GM19372 (cell line): ENCODE data around the gene NBAS.

Source experiments
- ATAC-seq: cut with Tn5 transposase; IDR thresholded peaks from one replicate; pipeline ENCODE4 v1.9.1; 2021; ENCODE audit warnings: mild to moderate bottlenecking, low read depth, moderate library complexity; ENCODE audit not compliant: unreplicated experiment

The NBAS gene

DNA sequence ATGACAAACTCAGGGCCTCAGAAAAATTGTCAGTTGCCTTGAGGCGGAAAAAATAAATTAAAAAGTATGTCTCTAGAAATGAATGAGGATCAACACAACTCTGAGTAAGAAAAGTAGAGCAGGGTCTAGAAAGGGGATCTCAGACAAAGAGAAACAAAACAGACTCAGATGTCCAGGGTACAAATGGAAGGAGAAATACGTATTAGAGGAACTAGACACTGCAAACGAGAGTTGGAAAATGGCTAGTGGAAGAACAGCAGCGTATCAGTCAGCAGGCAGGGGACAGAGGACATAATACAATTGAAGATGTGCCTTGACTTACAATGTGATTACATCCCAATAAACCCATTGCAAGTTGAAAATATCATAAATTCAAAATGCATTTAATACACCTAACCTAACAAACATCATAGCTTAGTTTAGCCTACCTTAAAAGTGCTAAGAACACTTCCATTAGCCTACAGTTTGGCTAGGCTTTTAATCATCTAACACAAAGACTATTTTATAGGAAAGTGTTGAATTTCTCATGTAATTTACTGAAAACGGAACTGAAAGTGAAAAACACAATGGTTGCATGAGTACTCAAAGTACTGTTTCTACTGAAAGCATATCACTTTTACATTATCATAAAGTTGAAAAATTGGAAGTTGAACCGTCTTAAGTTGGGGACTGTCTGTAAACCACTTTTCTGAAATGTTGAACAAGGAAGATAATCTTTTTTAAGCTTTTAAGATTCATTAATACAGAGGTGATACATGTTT is 182.8 kb downstream of the NBAS start:
- ATAC-seq: no peak

DNA sequence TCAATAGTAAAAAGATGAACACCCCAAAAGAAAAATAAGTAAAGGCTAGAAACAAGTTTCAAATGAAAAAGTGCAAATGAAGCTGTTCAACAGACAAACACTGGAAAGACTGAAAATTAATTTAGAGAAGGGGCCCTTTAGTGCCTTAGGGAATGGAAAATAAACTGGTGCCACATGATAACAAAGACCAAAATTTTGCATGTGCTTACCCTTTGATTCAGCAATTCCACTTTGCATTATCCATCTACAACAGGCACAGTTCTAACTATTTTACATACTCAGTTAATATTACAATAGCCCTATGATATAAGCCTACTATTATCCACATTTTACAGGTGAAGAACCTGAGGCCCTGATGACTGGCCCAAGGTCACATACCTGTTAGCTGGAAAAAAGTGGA is 183.9 kb downstream of the NBAS start:
- no peak for ATAC-seq

DNA sequence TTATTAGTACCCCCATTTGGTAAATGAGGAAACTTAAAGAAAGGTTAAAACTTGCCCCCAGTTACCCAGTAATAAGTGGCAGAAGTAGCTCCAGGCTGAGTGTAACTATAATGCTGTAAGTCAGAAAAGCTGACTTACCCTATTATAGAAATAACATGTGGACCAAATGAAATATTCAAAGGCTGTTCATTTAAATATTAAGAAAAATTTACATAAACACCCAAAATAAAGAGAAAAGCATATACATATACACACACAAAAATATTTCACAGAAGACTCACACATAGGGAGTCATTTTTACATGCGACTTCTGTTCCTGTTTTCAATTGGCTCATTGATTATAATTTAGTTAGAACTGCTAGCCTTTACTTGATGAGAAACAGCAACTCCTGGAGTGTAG is 189.1 kb downstream of the NBAS start:
- ATAC-seq: no peak

DNA sequence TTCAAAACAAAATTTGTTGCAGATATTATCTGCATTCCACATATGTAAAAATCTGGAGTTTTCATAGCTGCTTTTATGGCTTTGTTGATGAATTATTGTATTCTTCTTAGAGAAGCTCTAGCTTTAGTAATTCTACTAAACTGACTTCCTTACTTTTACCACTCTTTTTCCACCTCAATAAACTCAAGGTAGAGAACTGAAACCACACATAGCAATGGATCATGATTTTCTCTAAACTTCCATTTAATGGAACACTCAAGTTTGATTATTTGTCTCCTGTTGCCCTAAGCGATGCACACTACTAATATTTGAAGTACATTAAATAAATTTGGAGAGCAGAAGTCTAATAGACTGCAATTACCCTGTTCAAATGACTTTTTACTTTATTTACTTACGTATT is 192.0 kb downstream of the NBAS start:
- ATAC-seq: no peak

DNA sequence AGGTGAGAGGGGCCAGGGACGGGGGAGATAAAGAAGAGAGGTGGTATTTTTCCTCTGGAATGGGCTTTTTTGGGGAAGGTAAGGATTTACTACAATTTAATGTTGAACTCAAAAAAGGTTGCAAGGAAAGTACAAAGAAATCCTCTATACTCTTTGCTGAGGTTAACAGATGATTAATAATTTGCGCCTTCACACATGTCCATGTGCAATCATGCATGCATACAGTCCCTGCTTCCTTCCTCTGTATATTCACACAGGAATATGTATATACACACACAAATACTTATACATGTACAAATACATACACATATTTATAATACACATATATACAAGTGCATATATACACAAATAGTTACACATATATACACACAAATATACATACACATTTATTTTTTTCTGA is 193.4 kb downstream of the NBAS start:
- ATAC-seq: no peak

DNA sequence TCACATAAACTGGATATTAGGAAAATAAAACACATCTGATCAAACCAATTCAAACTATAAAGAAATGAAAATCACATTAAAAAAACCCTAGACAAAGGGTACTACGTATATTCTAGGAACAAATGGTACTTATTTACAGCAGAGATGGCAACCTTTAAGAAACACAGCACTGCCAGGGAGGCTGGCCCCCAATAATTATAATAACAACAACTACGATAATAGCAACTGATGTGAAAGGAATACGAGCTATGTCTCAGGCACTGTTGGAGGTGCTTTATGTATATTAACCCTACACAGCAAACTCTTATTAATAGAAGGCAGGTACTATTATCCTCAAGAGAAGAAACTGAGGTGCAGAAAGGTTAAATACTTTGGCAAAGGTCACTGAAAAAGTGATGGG is 193.9 kb downstream of the NBAS start:
- no peak for ATAC-seq

DNA sequence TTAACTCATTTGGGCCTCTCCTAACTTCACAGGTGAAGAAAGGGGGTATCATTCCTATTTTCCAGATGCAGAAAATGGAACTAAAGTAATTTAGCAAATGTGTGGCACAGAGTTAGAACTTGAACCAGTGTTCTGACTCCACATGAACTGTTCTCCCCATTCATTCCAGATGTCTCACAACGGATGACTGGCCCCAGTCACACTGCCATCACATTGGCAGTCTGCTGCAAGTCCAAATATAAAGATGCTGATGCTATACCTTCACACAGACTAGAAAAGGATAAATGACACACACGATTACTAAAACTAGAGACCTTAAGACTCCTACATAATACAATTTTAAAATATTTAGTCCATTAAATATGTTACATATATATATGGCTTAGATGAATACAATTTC is 195.7 kb downstream of the NBAS start:
- ATAC-seq: no peak

DNA sequence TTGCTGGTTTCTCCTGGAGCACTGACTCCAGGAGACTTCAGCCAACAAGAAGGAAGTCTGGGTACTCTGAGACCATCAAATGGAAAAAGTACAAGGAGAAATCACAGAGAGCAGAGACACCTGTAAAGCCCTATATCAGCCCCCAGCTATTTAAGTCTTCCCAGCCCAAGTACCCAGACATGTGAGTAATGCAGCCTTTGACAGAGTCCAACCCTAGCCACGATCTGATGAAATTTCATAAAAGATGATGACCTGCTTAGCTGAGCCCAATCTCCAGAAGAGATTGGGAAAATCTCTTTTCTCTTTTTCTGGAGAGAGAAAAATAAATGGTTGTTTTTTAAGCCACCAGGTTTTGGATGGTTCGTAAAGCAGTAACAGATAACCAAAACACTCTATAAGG is 196.6 kb downstream of the NBAS start:
- ATAC-seq: no peak

DNA sequence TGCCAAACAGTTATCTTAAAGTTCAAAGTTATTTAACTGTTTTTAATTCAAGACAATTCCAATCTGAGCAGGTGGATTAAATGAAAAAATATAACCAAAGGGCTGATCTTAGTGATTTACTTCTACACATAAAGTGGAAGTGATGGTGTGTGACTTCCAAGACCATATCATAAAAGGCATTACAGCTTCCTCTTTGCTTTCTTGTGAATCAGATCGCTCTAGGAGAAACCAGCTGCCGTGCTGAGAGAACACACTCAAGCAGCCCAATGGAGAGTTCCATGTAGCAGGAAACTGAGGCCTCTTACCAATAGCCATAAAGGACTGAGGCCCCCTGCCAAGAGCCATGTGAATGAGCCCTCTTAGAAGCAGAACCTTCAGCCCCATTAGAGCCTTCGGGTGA is 197.4 kb downstream of the NBAS start:
- no peak for ATAC-seq

DNA sequence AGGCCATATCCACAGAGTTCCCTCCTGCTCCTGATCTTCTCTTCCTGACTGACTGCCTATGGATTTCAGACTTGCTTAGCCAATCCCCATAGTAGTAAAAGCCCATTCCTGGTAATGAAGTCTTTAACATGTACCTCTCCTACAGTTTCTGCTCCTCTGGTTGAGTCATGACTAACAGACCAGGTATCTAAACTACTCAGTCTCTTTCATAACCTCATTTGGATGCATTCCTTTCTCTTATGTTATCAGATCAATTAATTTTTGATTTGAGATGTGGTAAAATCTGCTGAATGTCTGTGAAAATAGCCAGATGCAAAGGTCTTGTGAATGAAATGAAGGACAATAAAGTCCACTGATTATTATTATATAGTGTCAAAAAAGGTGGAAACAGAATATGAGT is 198.0 kb downstream of the NBAS start:
- no peak for ATAC-seq

DNA sequence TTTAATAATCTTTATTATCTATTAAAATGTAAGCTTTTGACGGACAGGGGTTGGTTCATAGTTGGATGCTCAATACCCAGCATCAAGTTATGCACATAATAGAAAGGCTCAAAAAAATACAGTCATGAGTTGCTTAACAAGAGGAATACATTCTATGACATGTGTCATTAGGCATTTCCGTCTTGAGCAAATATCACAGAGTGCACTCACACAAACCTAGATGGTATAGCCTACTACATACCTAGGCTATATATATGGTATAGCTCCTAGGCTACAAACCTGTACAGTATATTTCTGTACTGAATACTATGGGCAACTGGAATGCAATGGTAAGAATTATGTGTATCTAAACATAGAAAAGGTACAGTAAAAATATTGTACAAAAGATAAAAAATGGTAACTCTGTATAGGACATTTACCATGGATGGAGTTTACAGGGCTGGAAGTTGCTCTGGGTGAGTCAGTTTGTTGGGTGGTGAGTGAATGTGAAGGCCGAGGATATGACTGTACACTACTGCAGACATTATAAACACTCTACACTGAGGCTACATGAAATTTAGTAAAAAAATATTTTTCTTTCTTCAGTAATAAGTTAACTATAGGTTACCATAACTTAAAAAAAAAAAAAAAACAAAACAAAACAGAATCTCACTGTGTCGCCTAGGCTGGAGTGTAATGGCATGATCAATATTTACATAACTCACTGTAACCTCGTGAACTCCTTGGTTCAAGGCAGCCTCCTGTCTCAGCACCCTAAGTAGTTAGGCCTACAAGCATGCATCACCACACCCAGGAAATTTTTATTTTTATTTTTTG is 201.2 kb downstream of the NBAS start:
- no peak for ATAC-seq

DNA sequence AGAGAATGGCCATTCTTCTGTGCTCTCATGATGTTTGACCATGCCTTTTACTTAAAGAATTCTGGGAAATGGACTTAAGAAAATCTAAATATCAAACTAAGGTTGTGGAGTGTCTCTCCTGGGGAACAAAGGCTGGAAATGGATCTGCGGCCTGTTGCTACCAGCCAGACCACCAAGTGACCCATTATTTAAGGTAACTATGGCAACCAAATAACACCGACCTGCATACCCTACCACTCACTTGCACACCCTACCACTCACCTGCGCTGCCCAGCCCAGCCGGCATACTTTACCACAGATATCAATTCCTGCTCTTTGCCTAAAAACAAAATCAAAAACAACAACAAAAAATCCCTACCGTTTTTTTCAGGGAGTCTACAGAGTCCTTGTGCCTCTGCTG is 203.2 kb downstream of the NBAS start:
- no peak for ATAC-seq

DNA sequence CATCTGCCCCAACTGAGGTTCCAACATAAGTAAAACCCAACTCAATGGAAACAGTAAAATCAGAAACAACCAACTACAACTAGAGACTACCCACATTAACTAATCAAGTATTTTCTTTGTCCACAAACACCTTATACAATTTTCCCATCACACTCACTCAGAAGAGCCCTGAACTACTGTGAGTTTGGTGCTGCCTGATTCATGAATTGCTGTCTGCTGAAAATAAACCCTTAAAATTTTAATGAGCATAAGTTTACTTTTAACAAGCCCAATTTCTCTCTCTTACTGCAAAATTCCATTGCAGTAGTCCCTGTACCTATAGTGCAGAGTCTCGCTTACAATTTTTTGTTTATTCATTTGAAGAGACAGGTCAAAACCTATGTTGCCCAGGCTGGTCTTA is 203.9 kb downstream of the NBAS start:
- ATAC-seq: no peak

DNA sequence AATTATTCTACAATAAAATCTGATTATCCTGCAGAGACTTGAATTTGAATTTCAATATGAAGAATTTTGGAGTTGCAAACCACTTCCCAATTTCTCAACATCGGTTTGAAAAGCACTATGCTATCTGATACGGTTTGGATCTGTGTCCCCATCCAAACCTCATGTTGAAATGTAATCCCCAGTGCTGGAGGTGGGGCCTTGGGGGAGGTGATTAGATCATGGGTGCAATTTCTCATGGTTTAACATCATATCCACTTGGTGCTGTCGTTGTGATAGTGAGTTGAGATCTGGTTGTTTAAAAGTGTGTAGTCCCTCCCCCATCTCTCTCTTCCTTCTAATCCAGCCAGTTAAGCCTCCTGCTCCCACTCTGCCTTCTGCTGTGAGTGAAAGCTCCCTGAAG is 205.7 kb downstream of the NBAS start:
- no peak for ATAC-seq

DNA sequence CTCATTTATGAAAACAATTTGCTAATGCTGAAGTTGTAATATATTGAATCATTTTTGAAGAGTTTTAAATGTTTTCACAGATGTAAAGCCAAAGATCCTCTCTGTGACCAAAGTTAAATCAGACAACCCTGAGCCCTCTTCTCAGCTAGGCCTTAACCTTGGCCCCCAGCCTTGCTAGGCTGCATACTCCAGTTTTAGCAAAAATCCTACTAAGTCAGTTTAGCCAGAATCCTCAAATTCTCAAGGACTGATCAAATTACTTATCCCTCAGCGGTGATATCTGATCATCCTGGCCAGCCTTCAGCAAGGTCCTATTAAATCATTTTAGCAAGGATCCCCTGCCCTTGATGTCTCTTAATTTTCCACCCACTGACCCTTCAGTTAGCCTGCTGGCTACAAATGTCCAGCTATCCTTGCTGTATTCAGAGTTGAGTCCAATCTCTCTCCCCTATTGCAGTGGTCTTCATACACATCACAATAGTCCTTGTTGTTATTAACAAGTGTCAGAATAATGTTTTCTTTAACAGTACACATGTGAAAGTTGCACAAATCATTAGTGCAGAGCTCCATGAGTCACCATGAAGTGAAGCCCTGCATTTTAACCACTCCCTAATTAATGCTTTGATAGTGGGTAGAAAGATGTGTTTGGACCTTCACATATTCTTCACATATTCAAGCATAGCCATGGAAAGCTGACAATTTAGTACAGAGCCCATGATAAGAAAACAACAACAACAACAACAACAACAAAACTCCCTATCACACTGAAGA is 206.4 kb downstream of the NBAS start:
- ATAC-seq: no peak

DNA sequence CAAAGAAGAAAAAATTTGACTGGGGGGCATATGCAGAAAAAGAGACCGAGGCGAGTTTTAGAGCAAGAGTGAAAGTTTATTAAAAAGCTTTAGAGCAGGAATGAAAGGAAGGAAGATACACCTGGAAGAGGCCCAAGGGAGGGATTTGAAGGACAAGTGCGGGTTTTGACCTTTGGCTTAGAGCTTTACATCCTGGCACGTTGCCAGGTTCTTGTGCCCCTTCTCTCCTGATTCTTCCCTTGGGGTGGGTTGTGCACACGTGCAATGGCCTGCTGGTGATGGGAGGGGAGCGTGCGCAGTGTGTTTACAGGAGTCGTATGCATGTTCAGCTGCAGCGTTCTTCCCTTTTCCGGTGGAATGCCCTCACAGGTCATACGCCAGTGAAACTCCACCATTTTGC is 208.8 kb downstream of the NBAS start:
- no peak for ATAC-seq

DNA sequence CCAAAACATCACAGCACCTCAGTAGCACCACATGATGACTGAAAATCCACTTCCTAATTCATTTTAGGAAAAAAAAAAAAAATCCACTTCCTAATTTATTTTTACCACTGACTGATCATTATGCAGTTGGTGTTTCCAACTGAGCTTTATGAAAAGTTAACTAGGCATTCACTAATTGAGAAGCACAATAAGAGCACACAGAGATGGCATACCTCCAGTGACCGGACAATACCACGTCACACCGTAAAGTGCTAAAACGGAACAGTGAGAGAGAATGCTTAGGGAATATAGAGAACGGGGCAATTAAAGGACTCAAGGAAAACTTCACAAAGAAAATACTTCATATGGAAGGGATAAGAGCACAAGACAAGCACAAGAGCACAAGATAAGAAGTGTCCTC is 212.5 kb downstream of the NBAS start:
- ATAC-seq: no peak

DNA sequence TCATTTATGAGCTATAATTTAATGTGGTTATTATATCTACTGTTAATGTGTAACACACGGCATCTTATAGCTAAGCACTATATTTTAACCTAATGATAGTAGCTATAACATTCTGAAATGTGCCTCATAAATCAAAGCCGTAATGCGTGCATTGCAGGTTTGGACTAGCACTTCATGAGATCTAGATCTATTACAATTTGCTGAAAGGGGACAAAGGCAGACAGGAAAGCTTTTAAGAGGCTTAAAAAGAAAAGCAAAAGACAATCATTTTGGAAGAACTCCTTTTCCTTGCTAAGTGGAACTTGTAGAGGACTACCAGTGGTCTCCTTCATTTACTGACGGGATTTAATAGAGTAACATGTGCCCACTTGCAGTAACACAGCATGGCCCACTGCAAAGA is 213.1 kb downstream of the NBAS start:
- no peak for ATAC-seq

DNA sequence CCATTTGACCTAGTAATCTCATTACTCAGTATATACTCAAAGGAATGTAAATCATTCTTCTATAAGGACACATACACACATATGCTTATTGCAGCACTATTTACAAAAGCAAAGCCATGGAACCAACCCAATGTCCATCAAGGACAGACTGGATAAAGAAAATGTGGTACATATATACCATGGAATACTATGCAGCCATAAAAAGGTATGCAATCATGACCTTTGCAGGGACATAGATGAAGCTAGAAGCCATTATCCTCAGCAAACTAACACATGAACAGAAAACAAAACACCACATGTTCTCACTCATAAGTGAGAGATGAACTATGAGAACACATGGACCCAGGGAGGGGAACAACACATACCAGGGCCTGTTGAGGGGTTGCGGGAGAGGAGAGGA is 214.5 kb downstream of the NBAS start:
- no peak for ATAC-seq

DNA sequence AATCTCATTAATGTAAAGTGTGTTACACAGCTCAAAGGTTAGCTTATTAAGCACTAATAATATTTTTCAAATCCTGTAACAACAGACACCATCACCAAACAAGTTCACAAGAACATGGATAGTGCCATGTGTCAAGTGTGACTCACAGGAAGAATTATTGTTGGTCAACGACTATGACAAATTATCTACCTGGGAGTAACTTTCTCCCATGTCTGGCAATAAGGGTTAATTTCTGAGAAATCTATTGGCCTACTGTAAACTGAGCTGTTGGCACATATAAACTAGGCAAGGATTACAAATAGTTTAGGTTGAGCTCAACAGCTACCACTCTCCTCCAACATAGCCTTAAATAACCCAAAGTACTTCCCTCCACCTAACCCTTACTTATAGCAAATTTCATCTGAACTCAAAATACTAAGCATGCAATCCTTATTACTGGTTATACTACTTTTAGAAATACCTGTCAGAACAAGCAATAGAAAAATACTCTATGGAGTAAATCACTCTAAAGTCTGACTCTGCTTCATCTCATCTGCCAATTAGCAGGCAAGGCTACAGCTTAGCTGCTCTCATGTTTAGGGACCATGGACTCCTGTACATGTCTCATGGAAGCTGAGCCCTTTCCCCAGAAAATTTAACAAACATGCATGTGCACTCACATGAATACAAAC is 223.0 kb downstream of the NBAS start:
- ATAC-seq: no peak
